CD4-positive, alpha-beta memory T cell (primary cell): ENCODE measurements around the gene WDR41. TPM values are rescaled to one million over a fixed set of nuclear protein-coding genes. Genes with fewer than 3 reads are reported as not detected.
"Not testable (repeated sequence)": the region's sequence is repeated elsewhere in the genome, so short reads cannot be mapped to it uniquely, and the experiment has no call there.

Experiments used
- CTCF ChIA-PET: fragments of 350-600 bp; sonication (Branson Sonifier 250); formaldehyde crosslinking; loops from one replicate; lab custom pipeline; 2021; ENCODE audit warnings: inconsistent platforms; ENCODE audit not compliant: partially characterized antibody; lab: Charles Lee
- POLR2A ChIA-PET: fragments of 350-600 bp; sonication (Branson Sonifier 250); formaldehyde crosslinking; loops from one replicate; lab custom pipeline; 2021; ENCODE audit not compliant: partially characterized antibody; lab: Charles Lee
- DNase-seq, 5 donors: peaks; one replicate each; pipeline versions ENCODE4 v3.0.0 to v3.0.0-alpha.2; 2020 to 2022; ENCODE audit warnings: mixed read lengths in 1 of 5
- H3K27ac ChIP-seq: one replicate; pipeline ENCODE4 v1.7.0; 2013; ENCODE audit warnings: low read depth, low read length
- H3K27me3 ChIP-seq: 2 replicates; pipeline ENCODE4 v1.7.0; 2013; ENCODE audit warnings: mild to moderate bottlenecking, low read length, moderate library complexity; ENCODE audit not compliant: insufficient read depth
- H3K36me3 ChIP-seq: 2 replicates; pipeline ENCODE4 v1.7.0; 2013; ENCODE audit warnings: mild to moderate bottlenecking, low read length, moderate library complexity; ENCODE audit not compliant: insufficient read depth
- H3K4me1 ChIP-seq: 2 replicates; pipeline ENCODE4 v1.7.0; 2013; ENCODE audit warnings: mild to moderate bottlenecking, low read length, moderate library complexity; ENCODE audit not compliant: insufficient read depth
- H3K4me3 ChIP-seq, 2 donors: one replicate each; pipeline ENCODE4 v1.7.0; 2013; ENCODE audit warnings: low read length in 2 of 2, mild to moderate bottlenecking in 1 of 2
- H3K9me3 ChIP-seq, 2 donors: one replicate each; pipeline ENCODE4 v1.7.0; 2013; ENCODE audit warnings: low read length in 2 of 2, control low read depth in 1 of 2; ENCODE audit not compliant: control insufficient read depth in 1 of 2
- H3K27ac Mint-ChIP-seq, 7 donors: one replicate each; pipeline ENCODE4 v1.8.0; 2020 to 2021; ENCODE audit warnings: mixed read lengths in 7 of 7, mild to moderate bottlenecking in 6 of 7, inconsistent platforms in 3 of 7, moderate library complexity in 3 of 7
- H3K27me3 Mint-ChIP-seq, 2 donors: one replicate each; pipeline ENCODE4 v1.8.0; 2020 to 2021; ENCODE audit warnings: mixed read lengths in 2 of 2
- H3K36me3 Mint-ChIP-seq, 2 donors: one replicate each; pipeline ENCODE4 v1.8.0; 2020 to 2021; ENCODE audit warnings: mixed read lengths in 2 of 2, inconsistent platforms in 1 of 2, mild to moderate bottlenecking in 1 of 2
- H3K4me1 Mint-ChIP-seq, 4 donors: one replicate each; pipeline ENCODE4 v1.8.0; 2020 to 2021; ENCODE audit warnings: mixed read lengths in 4 of 4, mild to moderate bottlenecking in 1 of 4
- H3K4me3 Mint-ChIP-seq, 8 donors: one replicate each; pipeline ENCODE4 v1.8.0; 2020 to 2021; ENCODE audit warnings: mixed read lengths in 8 of 8, mild to moderate bottlenecking in 7 of 8, moderate library complexity in 6 of 8, inconsistent platforms in 3 of 8
- H3K9me3 Mint-ChIP-seq, 8 donors: one replicate each; pipeline ENCODE4 v1.8.0; 2020 to 2021; ENCODE audit warnings: mixed read lengths in 8 of 8, mild to moderate bottlenecking in 5 of 8, inconsistent platforms in 3 of 8, moderate library complexity in 1 of 8
- intact Hi-C: fragments of 100-400 bp; cut with micrococcal nuclease; formaldehyde crosslinking; loops from one replicate; pipeline ENCODE4 v1.15.1; 2023
- polyA plus RNA-seq, 2 donors: library from polyadenylated mRNA; unstranded; fragments of 300-500 nt; fragmentation: Illumina TruSeq; gene quantifications; one replicate each; pipeline ENCODE4 v1.2.3, GENCODE V29; 2021
- total RNA-seq, 2 experiments: library from RNA; stranded (reverse); gene quantifications; one replicate each; pipeline ENCODE4 v1.2.3, GENCODE V29; 2021

The WDR41 gene
- total and polyA plus RNA-seq, 4 experiments from 2014 or later: 5.3 to 14.0 (median 10.6) TPM

DNA sequence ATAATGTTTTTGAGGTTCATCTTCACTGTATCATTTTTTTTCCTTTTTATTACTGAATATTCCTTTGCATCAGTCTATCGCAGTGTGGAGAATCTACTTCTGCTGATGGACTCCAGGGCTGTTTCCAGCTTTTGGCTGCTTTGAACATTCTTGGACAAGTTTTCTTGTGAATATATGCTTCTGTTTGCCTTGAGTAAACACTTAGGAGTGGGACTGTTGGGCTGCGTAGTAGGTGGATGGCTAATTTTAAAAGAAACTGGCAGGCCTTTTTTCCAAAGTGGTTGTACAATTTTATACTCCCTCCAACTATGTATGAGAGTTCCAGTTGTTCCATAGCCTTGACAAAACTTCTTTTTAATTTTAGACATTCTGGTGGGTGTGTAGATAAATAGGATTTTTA, 102.4 kb downstream of the WDR41 start:
- H3K27ac Mint-ChIP-seq: no peak overlapping the region
- no peaks in the 10 kb centered on the region for H3K36me3 Mint-ChIP-seq
- ChIA-PET POLR2A (no interaction called here), CTCF (no interaction called here)
- no peak overlapping the region for H3K4me3 ChIP-seq
- peaks cover 0 to 4% (median 0%) of the 10 kb centered on the region in 8 donors for H3K9me3 Mint-ChIP-seq
- no peaks in the 10 kb centered on the region for H3K36me3 ChIP-seq
- H3K9me3 ChIP-seq: no peaks in the 10 kb centered on the region
- intact Hi-C loops: no loop called here
- no peaks in the 10 kb centered on the region for H3K4me1 ChIP-seq
- H3K27ac ChIP-seq: no peak overlapping the region
- DNase-seq: no peak
- H3K27me3 Mint-ChIP-seq: peaks cover 1 to 3% of the 10 kb centered on the region in 2 donors
- no peaks in the 10 kb centered on the region for H3K27me3 ChIP-seq
- H3K4me3 Mint-ChIP-seq: no peak overlapping the region
- H3K4me1 Mint-ChIP-seq: no peaks in the 10 kb centered on the region

DNA sequence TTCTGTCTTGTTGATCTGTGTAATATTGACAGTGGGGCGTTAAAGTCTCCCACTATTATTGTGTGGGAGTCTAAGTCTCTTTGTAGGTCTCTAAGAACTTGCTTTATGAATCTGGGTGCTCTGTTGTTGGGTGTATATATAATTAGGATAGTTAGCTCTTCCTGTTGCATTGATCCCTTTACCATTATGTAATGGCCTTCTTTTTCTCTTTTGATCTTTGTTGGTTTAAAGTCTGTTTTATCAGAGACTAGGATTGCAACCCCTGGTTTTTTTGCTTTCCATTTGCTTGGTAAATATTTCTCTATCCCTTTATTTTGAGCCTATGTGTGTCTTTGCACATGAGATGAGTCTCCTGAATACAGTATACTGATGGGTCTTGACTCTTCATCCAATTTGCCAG, 105.8 kb downstream of the WDR41 start:
- POLR2A ChIA-PET: not testable (repeated sequence)

DNA sequence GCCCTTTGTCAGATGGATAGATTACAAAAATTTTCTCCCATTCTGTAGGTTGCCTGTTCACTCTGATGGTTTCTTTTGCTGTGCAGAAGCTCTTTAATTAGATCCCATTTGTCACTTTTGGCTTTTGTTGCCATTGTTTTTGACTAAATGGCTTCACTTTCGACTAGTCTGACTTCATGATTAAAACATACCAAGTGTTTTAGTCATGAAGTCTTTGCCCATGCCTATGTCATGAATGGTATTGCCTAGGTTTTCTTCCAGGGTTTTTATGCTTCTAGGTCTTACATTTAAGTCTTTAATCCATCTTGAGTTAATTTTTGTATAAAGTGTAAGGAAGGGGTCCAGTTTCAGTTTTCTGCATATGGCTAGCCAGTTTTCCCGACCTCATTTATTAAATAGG, 108.8 kb downstream of the WDR41 start:
- H3K36me3 ChIP-seq, POLR2A ChIA-PET, intact Hi-C loops, H3K27me3 ChIP-seq, CTCF ChIA-PET, H3K36me3 Mint-ChIP-seq, H3K27me3 Mint-ChIP-seq, H3K4me3 Mint-ChIP-seq, H3K4me3 ChIP-seq, DNase-seq, H3K27ac ChIP-seq, H3K9me3 Mint-ChIP-seq, H3K27ac Mint-ChIP-seq, H3K9me3 ChIP-seq: not testable (repeated sequence)
- H3K4me1 Mint-ChIP-seq: peaks cover 17 to 24% (median 19%) of the 10 kb centered on the region in 4 donors
- H3K4me1 ChIP-seq: peaks cover 26% of the 10 kb centered on the region

More for the DNA sequence above, 105.8 kb downstream of the WDR41 start:
- H3K27ac ChIP-seq, H3K9me3 ChIP-seq, H3K4me3 Mint-ChIP-seq, DNase-seq, H3K27ac Mint-ChIP-seq, CTCF ChIA-PET, H3K27me3 Mint-ChIP-seq, H3K4me3 ChIP-seq, H3K36me3 ChIP-seq, H3K4me1 ChIP-seq, intact Hi-C loops, H3K36me3 Mint-ChIP-seq, H3K27me3 ChIP-seq, H3K4me1 Mint-ChIP-seq, H3K9me3 Mint-ChIP-seq: not testable (repeated sequence)

Other genes starting within 250 kb of the WDR41 start
- gene OTP, start 146.4 kb upstream of the WDR41 start, total RNA-seq: not detected
- not detected for gene OTP, start 146.4 kb upstream of the WDR41 start, polyA plus RNA-seq